Fibroblast of the conjunctiva (primary cell): ENCODE results near the gene FAM151B.
"Not testable (repeated sequence)": the region's sequence is repeated elsewhere in the genome, so short reads cannot be mapped to it uniquely, and the experiment has no call there.

Experiments used
- DNase-seq: peaks from one replicate; pipeline ENCODE4 v3.0.0-alpha.2; 2010; ENCODE audit warnings: low read depth

Gene FAM151B, protein sequence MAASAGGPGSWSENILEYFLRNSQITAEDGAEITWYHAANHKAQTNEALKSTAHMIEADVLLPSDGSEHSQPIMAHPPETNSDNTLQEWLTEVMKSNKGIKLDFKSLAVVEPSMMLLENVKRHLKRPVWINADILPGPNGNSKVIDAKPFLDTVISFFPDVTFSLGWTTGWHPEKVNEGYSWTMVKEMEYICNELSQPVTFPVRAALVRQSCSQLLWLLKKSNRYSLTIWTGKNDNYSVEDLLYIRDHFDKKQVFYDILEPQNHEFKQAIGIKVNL

DNA sequence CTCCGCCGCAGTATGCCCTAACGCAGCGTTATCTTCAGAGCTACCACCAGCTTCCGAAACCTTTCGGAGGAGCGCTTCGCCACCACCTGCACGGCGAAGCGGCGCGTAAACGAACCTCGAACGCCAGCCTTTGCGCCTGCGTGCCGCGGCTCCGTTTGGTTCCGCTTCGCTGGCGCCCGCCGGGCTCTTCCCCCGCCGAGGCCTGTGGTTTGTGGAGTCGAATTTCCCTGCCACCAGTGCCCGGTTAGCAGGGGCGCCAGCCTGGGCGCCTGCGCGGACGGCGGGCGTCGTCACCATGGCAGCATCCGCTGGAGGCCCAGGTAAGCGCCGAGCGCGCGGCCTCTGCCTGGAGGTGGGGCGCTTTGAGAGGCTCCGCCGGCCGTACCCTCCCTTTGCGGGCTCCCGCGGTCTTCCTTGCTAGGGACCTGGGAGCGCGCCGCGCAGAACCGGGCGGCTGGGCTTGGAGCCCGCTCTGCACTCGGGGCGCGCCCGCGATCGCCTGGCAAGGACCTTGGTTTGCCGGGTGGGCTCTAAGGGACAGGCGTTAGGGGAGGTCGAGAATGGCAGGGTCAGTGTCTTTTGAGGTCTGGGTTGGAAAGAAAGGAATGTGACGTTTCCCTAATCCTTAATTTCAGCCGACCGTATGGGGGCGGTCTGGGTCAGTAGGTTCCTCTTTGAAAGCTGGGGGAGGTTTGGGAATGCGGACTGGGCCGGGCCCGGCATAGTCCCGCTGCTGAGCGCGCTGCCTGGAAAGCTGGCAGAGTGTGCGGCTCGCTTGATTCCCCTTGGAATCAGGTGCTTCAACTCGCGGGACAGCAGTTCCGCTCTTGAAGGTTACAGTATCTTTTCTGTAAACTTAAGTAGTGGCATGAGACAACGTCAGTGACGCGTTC is at the start of gene FAM151B:
FAM151B (plus strand) TSS at position 272 of the 893 bp plus-strand sequence; CDS start at position 296, 24 bp downstream.
- peak; percentile 57 for DNase-seq

DNA sequence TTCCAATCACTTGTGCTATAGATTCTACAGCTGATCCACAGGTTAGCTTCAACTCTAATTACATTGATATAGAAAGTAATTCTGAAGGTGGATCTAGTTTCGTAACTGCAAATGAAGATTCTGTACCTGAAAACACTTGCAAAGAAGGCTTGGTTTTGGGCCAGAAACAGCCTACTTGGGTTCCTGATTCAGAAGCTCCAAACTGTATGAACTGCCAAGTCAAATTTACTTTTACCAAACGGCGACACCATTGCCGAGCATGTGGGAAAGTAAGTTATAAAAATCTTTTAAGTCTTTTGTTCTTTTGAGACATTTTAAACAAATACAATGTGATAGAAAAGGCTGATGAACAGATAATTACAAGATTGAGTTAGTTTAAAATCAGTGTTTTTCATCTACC is 49.2 kb upstream of the FAM151B start:
- DNase-seq, result no peak

DNA sequence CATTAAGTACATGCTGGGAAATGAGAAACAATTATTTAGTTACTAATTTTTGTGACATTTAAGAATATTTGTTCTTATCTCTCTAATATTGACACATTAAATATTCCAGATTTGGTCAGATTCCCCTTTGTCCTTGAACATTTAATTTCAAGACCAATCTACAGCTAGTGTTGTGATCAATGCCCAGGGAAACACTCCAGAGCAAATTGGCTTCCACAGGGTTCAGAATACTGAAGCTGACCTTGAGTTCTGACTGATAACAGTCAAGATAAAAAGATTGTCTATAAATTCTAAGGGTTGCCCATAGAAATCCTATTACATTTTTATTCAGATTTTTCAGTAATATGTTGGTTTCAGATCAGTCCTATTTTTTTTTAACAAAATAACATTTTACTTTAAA is 48.7 kb upstream of the FAM151B start:
- DNase-seq, result no peak

DNA sequence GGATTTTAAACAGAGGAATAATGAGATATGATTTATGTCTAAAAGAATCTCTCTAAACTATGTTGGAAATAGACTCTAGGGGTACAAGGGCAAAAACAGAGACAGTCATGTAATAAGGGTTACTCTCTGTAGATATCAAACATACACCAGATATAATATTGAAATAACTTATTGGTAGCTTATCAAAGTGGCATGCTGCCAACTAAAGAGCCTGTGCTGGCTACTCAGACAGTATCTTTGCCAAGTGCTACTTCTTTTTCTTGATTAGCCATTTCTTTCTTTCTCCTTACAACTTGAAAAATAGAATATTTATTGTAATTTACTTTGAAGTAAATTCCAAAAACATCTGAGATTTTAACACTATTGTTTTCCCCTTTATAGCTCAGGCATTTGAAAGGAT is 45.2 kb upstream of the FAM151B start:
- DNase-seq, result no peak

DNA sequence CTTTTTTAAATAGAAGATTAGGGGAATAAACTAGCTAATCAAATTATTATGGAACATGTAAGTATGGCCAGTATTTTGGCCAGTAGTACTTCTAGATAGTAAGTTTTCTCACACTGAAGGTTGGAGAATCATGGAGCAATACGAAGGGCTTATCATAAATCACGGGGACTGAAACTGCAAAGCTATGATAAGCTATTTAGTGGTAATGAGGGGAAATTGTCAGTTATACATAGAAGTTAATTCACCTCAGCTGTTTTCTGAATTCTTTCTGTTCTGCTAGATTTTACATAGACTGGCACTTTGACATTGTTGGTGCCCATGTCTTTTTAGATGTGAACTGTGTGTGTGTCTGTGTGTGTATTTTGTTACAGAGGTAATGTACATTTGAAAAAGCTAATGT is 34.5 kb upstream of the FAM151B start:
- no peak for DNase-seq

DNA sequence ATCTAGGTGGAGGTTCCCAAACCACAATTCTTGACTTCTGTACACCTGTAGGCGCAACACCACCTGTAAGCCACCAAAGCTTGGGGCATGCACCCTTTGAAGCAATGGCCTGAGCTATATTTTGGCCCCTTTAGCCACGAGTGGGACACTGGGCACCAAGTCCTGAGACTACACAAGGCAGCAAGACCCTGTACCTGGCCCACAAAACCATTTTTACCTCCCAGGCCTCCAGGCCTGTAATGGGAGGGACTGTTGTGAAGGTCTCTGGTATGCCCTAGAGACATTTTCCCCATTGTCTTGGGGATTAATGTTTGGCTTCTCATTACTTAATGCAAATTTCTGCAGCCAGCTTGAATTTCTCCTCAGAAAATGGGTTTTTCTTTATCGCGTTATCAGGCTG is 24.6 kb upstream of the FAM151B start:
- DNase-seq, result no peak

DNA sequence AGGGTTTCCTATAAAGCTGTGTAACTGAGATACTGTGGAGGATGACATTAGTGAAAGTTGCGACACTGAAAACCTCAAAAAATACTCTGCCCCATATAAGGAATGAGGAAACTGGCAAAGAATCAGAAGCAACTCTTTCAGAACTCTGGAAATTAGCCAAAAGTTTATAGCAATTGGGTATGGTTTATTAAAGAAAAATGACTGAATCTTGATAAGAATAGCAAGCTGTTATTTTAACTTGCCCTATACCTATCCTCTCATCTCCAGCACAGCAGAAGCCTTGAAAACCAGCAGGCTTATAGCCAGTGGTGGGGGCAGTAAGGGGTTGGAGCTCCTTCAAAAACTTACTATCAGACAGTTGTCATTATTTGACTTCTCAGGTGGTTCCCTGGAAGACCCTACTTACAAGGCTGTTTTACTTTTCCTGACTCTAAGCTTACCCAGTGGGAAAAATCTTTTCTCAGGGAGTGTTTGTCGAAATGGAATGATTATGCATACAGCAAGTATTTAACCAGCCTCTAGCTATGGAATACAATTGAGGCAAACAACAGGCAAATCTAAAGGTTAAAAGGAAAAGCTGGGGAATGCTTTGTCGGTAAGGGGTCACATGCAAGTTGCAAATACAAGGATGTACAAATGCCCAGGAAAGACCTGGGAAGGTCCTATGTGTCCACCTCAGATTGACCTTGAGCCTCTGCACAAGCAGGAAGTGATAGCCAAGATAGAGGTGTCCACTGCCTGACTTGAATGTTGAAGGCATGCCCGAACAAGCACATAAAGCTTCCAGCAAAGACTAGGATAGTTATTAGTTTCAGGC is 21.0 kb upstream of the FAM151B start:
- DNase-seq, result no peak

DNA sequence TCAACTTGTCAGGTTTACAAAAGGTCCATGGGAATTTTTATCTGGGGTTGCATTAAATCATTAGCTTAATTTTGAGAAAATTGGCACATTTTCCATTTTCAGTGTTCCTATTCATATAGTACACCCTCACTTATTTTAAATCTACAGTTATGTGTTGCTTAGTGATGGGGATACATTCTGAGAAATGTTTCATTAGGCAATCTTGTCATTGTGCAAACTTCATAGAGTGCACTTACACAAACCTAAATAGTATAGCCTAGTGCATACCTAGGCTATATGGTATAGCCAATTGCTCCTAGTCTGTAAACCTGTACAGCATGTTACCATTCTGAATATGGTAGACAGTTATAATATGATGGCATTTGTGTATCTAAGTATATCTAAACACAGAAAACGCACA is 19.8 kb upstream of the FAM151B start:
- DNase-seq, result no peak

DNA sequence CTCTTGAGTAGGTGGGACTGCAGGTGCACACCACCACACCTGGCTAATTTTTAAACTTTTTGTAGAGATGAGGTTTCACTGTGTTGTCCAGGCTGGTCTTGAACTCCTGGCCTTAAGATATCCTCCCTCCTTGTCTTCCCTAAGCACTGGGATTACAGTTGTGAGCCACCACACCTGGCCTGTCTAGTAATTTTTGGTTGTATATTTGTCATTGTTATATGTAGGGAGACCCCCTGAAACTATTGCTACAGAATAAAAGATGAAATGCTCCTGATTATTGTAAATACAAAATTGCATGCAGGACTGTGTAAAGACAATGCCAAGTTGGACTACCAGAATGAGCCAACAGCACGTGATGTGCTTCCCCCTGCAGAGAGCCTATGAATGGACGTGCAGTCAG is 17.3 kb upstream of the FAM151B start:
- DNase-seq, result not testable (repeated sequence)

DNA sequence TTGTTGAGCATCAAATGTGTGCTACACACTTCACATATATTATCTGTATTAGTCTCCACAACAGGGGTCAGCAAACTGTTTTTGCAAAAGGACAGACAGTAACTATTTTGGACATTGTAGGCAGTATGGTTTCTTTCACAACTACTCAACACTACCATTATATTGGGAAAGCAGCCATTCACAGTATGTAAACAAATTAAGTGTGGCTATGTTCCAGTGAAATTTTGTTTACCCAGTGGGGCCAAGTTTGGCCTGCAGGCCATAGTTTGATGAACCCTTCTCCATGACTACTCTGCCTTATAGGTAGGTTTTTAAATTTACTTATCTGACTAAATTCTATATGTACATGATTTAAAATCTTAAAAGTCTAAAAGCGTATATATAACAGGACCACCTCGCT is 13.0 kb upstream of the FAM151B start:
- no peak for DNase-seq

DNA sequence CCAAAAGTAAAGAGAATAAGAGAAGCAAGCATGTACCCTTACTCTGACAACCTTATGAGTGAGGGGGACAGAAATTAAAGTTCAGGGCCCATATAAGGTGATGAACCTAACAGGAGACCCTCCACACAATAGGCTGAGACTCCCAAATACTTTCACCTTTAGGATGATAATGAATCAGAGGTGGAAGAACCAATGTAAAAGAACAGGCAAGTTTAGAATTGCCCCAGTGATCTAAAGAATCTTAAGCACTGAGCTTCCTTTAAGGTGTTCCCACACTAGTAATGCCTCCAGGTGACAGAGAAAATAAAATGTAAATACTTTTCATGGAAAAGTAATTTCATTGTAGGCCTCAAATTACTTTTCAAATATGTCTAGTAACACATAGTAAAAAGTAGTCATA is 8.2 kb upstream of the FAM151B start:
- no peak for DNase-seq

DNA sequence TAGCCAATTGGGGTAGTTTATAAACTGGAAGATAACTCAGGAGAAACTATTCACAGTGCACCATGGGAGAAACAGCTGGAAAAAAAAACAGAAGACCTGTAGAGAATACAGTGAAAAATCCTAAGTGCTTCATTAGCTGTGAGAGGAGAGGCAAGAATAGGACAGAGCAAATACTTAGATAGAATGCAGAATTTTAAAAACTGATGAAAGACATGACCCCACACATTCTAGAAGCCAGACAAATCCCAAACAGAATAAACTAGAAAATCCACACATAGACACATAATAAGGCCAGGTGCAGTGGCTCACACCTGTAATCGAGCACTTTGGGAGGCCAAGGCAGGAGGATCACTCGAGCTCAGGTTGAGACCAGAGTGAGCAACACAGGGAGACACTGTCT is 7.5 kb upstream of the FAM151B start:
- DNase-seq, result no peak

DNA sequence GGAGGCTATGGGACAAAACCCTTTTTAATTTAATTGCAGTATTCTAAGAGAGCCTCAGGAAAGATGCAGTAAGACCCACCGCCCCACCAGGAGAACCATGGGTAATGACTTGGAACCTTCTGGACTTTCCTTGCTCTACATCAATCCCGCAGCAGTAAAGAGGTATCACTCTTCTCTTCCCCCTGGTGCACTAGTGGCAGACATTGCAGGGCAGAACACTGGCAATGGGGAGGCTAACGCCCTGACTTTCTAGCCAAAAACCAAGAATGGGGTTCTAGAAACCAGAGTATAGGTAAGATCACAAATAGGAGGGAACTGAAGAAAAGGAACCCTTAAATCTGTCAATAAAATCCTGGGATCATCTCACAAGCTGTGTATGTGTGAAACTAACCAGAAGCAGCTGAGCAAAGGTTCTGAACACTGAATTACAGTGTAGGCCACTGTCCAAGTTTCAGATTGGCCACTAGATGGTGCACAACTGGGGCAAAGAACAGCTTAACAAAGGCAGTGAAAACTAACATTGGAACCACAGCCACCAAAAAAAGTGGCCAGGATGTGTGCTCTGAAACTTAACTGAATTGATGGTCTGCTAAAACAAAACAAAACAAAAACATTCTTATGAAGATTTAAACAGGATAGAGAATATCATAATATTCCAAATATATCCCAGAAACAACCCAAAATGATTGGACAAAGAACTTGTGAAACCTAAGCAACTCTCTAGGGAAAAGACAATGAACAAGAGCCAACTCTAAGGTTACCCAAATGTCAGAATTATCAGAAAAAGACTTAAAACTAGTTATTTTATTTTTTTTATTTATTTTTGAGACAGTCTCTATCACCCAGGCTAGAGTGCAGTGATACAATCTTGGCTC is 6.6 kb upstream of the FAM151B start:
- peak; percentile 61 for DNase-seq

DNA sequence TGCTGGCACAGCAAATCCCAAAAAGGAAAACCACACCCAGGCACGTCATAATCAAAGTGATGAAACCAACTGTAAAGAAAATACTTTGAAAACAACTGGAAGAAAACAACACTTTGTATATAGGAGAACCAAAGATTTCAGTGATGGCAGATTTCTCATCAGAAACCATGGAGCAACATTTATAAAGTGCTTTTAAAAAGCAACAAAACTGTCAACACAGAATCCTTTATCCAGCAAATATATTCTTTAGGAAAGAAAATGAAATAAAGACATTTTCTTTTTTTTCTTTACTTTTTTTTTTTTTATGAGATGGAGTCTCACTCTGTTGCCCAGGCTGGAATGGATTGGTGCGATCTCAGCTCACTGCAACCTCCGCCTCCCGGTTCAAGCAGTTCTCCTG is 5.3 kb upstream of the FAM151B start:
- DNase-seq, result no peak

DNA sequence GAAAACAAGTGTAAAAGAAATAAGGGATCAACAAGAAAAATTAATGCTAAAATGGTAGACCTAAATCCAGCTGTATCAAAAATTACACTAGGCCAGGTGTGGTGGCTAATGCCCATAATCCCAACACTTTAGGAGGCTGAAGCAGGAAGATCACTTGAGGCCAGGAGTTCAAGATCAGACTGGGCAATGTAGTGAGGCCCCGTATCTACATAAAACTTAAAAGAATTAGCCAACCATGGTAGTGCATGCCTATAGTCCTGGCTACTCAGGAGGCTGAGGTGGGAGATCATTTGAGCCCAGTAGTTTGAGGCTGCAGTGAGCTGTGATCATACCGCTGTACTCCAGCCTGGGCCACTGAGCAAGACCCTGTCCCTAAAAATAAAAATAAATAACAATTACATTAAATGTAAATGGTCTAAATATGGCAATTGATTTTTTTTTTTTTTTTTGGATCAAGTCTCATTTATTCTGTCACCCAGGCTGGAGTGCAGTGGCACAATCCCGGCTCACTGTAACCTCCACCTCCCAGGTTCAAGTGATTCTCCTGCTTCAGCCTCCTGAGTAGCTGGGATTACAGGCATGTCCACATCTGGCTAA is 4.2 kb upstream of the FAM151B start:
- DNase-seq, result no peak

DNA sequence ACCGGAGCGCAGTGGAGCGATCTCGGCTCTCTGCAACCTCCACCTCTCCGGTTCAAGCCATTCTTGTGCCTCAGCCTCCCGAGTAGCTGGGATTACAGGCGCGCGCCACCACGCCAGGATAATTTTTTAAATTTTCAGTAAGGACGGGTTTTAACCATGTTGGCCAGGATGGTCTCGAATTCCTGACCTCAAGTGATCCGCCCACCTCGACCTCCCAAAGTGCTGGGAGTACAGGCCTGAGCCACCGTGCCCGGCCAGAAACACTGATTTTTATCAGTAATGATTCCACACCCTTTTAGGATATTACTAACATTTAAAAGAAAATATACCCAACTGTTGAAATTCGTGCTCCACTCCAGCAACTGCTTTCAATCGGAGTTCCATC is 464 bp upstream of the FAM151B start:
- no peak for DNase-seq

DNA sequence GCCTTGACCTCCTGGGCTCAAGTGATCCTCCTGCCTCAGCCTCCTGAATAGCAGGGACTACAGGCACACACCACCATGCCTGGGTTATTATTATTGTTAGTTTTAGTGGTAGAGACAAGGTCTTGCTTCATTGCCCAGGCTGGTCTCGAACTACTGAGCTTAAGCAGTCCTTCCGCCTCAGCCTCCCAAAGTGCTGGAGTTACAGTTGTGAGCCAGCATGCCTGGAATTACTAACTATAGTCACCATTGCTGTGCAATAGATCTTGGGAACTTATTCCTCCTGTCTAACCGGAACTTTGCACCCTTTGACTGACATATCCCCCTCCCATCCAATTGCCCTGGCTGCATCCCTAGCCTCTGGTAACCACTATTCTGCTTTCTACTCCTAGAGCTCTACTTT is 3.4 kb downstream of the FAM151B start:
- DNase-seq, result no peak

DNA sequence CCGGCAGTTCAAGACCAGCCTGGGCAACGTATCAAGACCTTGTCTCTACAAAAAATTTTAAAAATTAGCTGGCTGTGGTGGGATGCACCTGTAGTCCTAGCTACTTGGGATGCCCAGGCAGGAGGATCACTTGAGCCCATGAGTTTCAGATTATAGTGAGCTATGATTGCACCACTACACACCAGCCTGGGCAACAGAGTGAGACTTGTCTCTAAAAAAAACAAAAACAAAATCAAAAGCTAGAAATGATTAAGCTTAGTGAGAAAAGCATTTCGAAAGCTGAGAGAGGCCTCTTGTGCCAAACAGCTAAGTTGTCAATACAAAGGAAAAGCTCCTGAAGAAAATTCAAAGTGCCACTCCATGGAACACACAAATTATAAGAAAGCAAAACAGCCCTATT is 4.8 kb downstream of the FAM151B start:
- DNase-seq, result no peak

DNA sequence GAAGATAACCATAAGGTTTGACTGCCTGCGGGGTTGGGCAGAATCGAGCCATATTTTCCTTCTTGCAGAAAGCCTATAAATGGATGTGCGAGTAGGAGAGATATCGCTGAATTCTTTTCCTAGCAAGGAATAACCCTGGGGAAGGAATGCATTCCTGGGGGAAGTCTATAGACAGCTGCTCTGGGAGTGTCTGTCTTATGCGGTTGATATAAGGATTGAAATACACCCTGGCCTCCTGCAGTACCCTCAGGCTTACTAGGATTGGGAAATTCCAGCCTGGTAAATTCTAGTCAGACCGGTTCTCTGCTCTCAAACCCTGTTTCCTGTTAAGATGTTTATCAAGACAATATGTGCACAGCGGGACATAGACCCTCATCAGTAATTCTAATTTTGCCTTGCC is 5.5 kb downstream of the FAM151B start:
- DNase-seq, result not testable (repeated sequence)

DNA sequence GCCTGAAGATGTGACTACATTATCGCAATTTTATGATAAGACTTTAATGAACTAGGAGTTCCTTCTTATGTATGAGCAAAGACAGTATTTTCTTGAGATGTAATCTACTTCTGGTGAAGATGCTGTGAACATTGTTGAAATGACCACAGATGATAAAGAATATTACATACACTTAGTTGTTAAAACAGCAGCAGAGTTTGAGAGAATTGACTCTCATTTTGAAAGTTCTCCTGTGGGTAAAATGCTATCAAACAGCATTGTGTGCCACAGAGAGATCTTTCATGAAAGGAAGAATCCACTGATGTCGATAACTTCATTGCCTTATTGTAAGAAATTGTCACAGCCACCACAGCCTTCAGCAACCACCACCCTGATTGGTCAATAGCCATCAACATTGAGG is 8.0 kb downstream of the FAM151B start:
- DNase-seq, result no peak

DNA sequence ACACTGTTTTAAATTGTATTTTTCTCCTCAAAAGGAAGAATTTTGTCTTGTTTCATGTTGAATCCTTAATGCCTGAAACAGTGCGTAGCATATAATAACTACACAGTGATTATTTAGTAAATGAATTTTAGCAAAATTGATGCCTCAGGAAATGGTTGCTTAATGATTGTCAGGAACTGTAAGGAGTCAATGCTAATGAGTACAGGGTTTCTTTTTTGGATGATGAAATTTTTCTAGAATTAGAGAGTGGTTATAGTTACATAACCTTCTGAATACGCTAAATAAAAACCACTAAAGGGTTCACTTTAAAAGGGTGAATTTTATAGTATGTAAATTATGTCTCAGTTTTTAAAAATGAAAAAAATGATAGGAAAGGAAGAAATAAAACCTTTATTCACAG is 14.9 kb downstream of the FAM151B start:
- no peak for DNase-seq
